ENCODE results near the gene BCDIN3D. TPM values are rescaled to one million over a fixed set of nuclear protein-coding genes. Genes with fewer than 3 reads are reported as not detected.

The BCDIN3D gene
- total RNA-seq, 1 experiment from 2014 or later, result 4.0 TPM

DNA sequence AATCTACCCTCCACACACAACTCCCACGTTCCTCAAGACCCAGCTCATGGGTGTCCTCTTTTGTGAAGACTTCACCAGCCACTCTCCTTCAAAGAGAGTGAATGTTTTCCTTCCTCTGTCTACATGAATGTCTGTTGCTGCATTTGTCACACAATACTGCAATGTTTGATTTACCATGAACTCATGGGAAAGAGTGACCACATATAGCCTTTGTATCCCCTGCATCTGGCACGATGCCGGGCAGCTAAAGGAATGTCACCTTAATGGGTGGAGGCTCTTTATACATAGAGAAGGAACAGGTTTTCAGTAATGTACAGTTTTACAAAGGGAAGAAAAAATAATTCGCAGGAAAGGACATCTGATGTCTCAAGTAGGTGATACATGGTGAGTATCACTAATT lies 12.1 kb upstream of the BCDIN3D start:
- TF ChIP-seq, protein P1, sequence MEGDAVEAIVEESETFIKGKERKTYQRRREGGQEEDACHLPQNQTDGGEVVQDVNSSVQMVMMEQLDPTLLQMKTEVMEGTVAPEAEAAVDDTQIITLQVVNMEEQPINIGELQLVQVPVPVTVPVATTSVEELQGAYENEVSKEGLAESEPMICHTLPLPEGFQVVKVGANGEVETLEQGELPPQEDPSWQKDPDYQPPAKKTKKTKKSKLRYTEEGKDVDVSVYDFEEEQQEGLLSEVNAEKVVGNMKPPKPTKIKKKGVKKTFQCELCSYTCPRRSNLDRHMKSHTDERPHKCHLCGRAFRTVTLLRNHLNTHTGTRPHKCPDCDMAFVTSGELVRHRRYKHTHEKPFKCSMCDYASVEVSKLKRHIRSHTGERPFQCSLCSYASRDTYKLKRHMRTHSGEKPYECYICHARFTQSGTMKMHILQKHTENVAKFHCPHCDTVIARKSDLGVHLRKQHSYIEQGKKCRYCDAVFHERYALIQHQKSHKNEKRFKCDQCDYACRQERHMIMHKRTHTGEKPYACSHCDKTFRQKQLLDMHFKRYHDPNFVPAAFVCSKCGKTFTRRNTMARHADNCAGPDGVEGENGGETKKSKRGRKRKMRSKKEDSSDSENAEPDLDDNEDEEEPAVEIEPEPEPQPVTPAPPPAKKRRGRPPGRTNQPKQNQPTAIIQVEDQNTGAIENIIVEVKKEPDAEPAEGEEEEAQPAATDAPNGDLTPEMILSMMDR (IDR thresholded peaks at IDR 0.05; ENCODE audit: unreplicated experiment), result no peak
- H3K9me3 Mint-ChIP-seq (ENCODE audit: low read depth, unreplicated experiment), result no peaks in the 10 kb centered on the region
- peak; percentile 44 for DNase-seq
- CTCF ChIA-PET, result interaction anchor here (1.1 kb wide), 1 partner anchor 112 kb away, joined by 3 read pairs; no protein-coding TSS in a partner anchor
- peaks cover 8% of the 10 kb centered on the region for H3K4me1 Mint-ChIP-seq (ENCODE audit: low read depth, unreplicated experiment)
- no TSS peak for BruUV-seq (replicated peaks)
- H3K27ac Mint-ChIP-seq (ENCODE audit: unreplicated experiment), result peak overlapping the region; percentile 34
- peaks cover 13% of the 10 kb centered on the region for H3K27me3 Mint-ChIP-seq (ENCODE audit: unreplicated experiment)
- no peaks in the 10 kb centered on the region for H3K36me3 Mint-ChIP-seq (ENCODE audit: insufficient read depth, unreplicated experiment)
- intact Hi-C loops (cut with micrococcal nuclease; ENCODE audit: unreplicated experiment), result no loop called here
- H3K4me3 Mint-ChIP-seq (ENCODE audit: low read depth, unreplicated experiment), result no peak overlapping the region

DNA sequence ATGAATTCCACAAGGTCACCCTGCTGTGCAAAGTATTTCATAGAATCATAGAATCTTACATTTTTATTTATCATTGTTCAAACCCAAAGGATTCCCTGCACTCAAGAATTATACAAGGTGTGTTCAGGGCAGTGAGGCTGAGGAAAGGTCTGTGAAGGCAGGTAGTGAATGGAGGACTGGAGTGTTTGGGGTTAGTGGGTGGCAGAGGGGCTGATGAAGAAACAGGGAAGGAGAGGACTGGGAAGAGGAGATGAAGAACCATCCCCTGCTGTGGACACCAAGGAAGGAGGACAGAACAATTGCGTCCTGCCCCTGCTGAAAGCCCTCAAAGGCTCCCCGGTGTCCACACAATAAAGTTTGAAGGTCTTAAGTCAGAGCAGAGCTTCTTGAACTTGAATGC lies 10.8 kb upstream of the BCDIN3D start:
- intact Hi-C loops (cut with micrococcal nuclease; ENCODE audit: unreplicated experiment), result no loop called here
- TF ChIP-seq, protein P1 (IDR thresholded peaks at IDR 0.05; ENCODE audit: unreplicated experiment), result no peak
- DNase-seq, result no peak
- CTCF ChIA-PET, result no interaction called here
- Mint-ChIP-seq H3K4me3 (ENCODE audit: low read depth, unreplicated experiment) (no peak overlapping the region), H3K4me1 (ENCODE audit: low read depth, unreplicated experiment) (peaks cover 8% of the 10 kb centered on the region), H3K36me3 (ENCODE audit: insufficient read depth, unreplicated experiment) (no peaks in the 10 kb centered on the region), H3K9me3 (ENCODE audit: low read depth, unreplicated experiment) (no peaks in the 10 kb centered on the region), H3K27me3 (ENCODE audit: unreplicated experiment) (peaks cover 18% of the 10 kb centered on the region), H3K27ac (ENCODE audit: unreplicated experiment) (no peak overlapping the region)
- no TSS peak for BruUV-seq (replicated peaks)

DNA sequence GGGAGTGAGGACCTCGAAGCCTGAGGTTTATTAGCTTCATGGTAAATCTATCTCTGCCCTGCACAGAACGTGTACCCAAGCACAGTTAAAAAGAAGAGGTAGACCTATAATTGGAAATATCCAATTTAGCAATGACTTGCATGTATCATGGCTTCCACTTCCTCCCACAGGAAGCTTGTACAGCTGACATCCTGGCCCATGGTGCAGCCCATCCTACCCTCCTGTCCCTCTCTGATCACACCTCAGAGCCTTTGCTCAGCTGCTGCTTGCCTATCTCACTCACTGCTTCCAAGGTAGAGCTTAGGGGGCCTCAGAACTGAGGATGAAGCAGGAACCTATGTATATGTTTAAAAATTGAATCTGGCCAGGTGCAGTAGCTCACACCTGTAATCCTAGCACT lies 4.3 kb upstream of the BCDIN3D start:
- DNase-seq, result no peak
- no peaks in the 10 kb centered on the region for H3K9me3 Mint-ChIP-seq (ENCODE audit: low read depth, unreplicated experiment)
- peaks cover 11% of the 10 kb centered on the region for H3K4me1 Mint-ChIP-seq (ENCODE audit: low read depth, unreplicated experiment)
- TF ChIP-seq, protein P1 (IDR thresholded peaks at IDR 0.05; ENCODE audit: unreplicated experiment), result no peak
- H3K27ac Mint-ChIP-seq (ENCODE audit: unreplicated experiment), result no peak overlapping the region
- intact Hi-C loops (cut with micrococcal nuclease; ENCODE audit: unreplicated experiment), result no loop called here
- no TSS peak for BruUV-seq (replicated peaks)
- peaks cover 11% of the 10 kb centered on the region for H3K36me3 Mint-ChIP-seq (ENCODE audit: insufficient read depth, unreplicated experiment)
- H3K27me3 Mint-ChIP-seq (ENCODE audit: unreplicated experiment), result peaks cover 19% of the 10 kb centered on the region
- CTCF ChIA-PET, result interaction anchor here (0.6 kb wide), 1 partner anchor 162 kb away, joined by 3 read pairs; no protein-coding TSS in a partner anchor
- no peak overlapping the region for H3K4me3 Mint-ChIP-seq (ENCODE audit: low read depth, unreplicated experiment)

DNA sequence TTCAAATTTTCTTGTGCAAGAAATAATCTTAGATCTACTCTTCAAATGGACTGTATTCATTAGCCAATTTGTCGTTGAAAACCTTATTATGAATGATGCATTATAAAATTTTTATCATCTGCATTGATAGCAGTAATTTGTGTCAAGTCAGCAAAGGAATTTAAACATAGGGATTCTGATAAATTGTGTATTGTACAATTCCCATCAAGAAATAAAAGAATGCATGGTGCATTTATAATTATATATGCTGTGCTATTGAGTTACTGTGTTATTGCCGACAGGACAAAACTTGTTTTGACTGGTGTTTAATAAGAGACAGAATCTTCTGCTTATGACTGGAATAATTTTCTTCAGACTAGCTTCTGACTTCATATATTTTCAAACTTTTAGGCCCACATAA lies 3.1 kb upstream of the BCDIN3D start:
- Mint-ChIP-seq H3K4me1 (ENCODE audit: low read depth, unreplicated experiment) (peaks cover 22% of the 10 kb centered on the region), H3K9me3 (ENCODE audit: low read depth, unreplicated experiment) (no peaks in the 10 kb centered on the region), H3K4me3 (ENCODE audit: low read depth, unreplicated experiment) (no peak overlapping the region), H3K27me3 (ENCODE audit: unreplicated experiment) (peaks cover 12% of the 10 kb centered on the region), H3K27ac (ENCODE audit: unreplicated experiment) (no peak overlapping the region), H3K36me3 (ENCODE audit: insufficient read depth, unreplicated experiment) (peaks cover 18% of the 10 kb centered on the region)
- TF ChIP-seq, protein P1 (IDR thresholded peaks at IDR 0.05; ENCODE audit: unreplicated experiment), result no peak
- intact Hi-C loops (cut with micrococcal nuclease; ENCODE audit: unreplicated experiment), result no loop called here
- BruUV-seq (replicated peaks), result no TSS peak
- no peak for DNase-seq
- CTCF ChIA-PET, result no interaction called here
